IMR-90 (cell line): ENCODE data around the gene CHD2. TPM values are rescaled to one million over a fixed set of nuclear protein-coding genes. Genes with fewer than 3 reads are reported as not detected.

Experiments used
- ATAC-seq: fragments of 200-7000 bp; cut with Tn5 transposase; 2 replicates; pipeline ENCODE4 v1.9.1; 2020; ENCODE audit warnings: low read depth, mild to moderate bottlenecking, moderate library complexity
- BruUV-seq: library from RNA; stranded (reverse); fragments of 400-500 nt; replicated peaks from 2 replicates; lab custom pipeline; 2021; lab: Mats Ljungman, UMichigan
- CTCF ChIA-PET: fragments of 300-600 bp; formaldehyde crosslinking; extraction: SDS; loops from one replicate; lab custom pipeline; 2021; ENCODE audit warnings: antibody characterized with exemption; lab: Yijun Ruan, JAX
- POLR2A ChIA-PET: fragments of 300-600 bp; sonication (Branson Sonifier 250); formaldehyde crosslinking; loops from one replicate; lab custom pipeline; 2022; ENCODE audit warnings: antibody characterized with exemption; ENCODE audit not compliant: unreplicated experiment; lab: Charles Lee
- DNase-seq: peaks from one replicate; pipeline ENCODE4 v3.0.0; 2013
- H2AFZ ChIP-seq: replicated peaks from 2 replicates; pipeline ENCODE3; 2013; ENCODE audit warnings: low read length, mild to moderate bottlenecking; ENCODE audit not compliant: poor library complexity
- H2AK5ac ChIP-seq: 2 replicates; pipeline ENCODE4 v1.6.1; 2013; ENCODE audit warnings: low read depth, low read length, inconsistent platforms
- H2AK9ac ChIP-seq: replicated peaks from 2 replicates; pipeline ENCODE3; 2013; ENCODE audit warnings: mild to moderate bottlenecking, low read depth, low read length, moderate library complexity; ENCODE audit not compliant: poor library complexity
- H2BK120ac ChIP-seq: 2 replicates; pipeline ENCODE4 v1.6.1; 2013; ENCODE audit warnings: low read depth, low read length, inconsistent platforms
- H2BK15ac ChIP-seq: 3 replicates; pipeline ENCODE4 v1.6.1; 2013; ENCODE audit warnings: low read depth, low read length, inconsistent platforms
- H2BK20ac ChIP-seq: 2 replicates; pipeline ENCODE4 v1.6.1; 2013; ENCODE audit warnings: low read depth, mild to moderate bottlenecking, inconsistent platforms, low read length, moderate library complexity
- H2BK5ac ChIP-seq: 2 replicates; pipeline ENCODE4 v1.6.1; 2013; ENCODE audit warnings: mild to moderate bottlenecking, low read depth, low read length, inconsistent platforms; ENCODE audit not compliant: poor library complexity, severe bottlenecking
- H3K14ac ChIP-seq: replicated peaks from 2 replicates; pipeline ENCODE4 v1.6.1; 2013; ENCODE audit warnings: low read depth, low read length, inconsistent platforms
- H3K18ac ChIP-seq: 2 replicates; pipeline ENCODE4 v1.6.1; 2013; ENCODE audit warnings: low read depth, low read length, control low read depth
- H3K23ac ChIP-seq: 2 replicates; pipeline ENCODE4 v1.6.1; 2013; ENCODE audit warnings: low read depth, low read length, inconsistent platforms
- H3K27ac ChIP-seq: 2 replicates; pipeline ENCODE4 v1.5.1; 2013; ENCODE audit warnings: mild to moderate bottlenecking, control low read depth, low read length; ENCODE audit not compliant: insufficient read depth
- H3K27me3 ChIP-seq: 2 replicates; pipeline ENCODE4 v1.6.1; 2013; ENCODE audit warnings: low read length; ENCODE audit not compliant: control insufficient read depth, insufficient read depth
- H3K36me3 ChIP-seq: 2 replicates; pipeline ENCODE4 v1.6.1; 2013; ENCODE audit warnings: low read length, mixed read lengths; ENCODE audit not compliant: control insufficient read depth, insufficient read depth
- H3K4ac ChIP-seq: 2 replicates; pipeline ENCODE4 v1.6.1; 2013; ENCODE audit warnings: low read depth, low read length, inconsistent platforms
- H3K4me1 ChIP-seq: 2 replicates; pipeline ENCODE4 v1.6.1; 2013; ENCODE audit warnings: low read length, mixed read lengths; ENCODE audit not compliant: control insufficient read depth, insufficient read depth
- H3K4me2 ChIP-seq: 2 replicates; pipeline ENCODE4 v1.6.1; 2013; ENCODE audit warnings: low read depth, mild to moderate bottlenecking, control low read depth, low read length, moderate library complexity
- H3K4me3 ChIP-seq: 2 replicates; pipeline ENCODE4 v1.5.1; 2013; ENCODE audit warnings: low read depth, mild to moderate bottlenecking, control low read depth, low read length, moderate library complexity; ENCODE audit not compliant: insufficient read depth
- H3K56ac ChIP-seq: 2 replicates; pipeline ENCODE4 v1.6.1; 2013; ENCODE audit warnings: low read length, inconsistent platforms; ENCODE audit not compliant: insufficient read depth; ENCODE audit errors: extremely low read depth
- H3K79me1 ChIP-seq, 2 experiments: 2 replicates each; pipeline ENCODE4 v1.6.1; 2013; ENCODE audit warnings: low read length in 2 of 2, inconsistent platforms in 1 of 2, low read depth in 1 of 2
- H3K9ac ChIP-seq: 2 replicates; pipeline ENCODE4 v1.6.1; 2013; ENCODE audit warnings: low read depth, low read length, control low read depth
- H3K9me1 ChIP-seq: 2 replicates; pipeline ENCODE4 v1.6.1; 2013; ENCODE audit warnings: low read length, inconsistent platforms; ENCODE audit not compliant: insufficient read depth
- H3K9me3 ChIP-seq: 2 replicates; pipeline ENCODE4 v1.6.1; 2013; ENCODE audit warnings: low read length; ENCODE audit not compliant: control insufficient read depth, insufficient read depth
- H4K20me1 ChIP-seq: 2 replicates; pipeline ENCODE4 v1.6.1; 2013; ENCODE audit warnings: low read length, inconsistent platforms; ENCODE audit not compliant: insufficient read depth
- H4K5ac ChIP-seq: 2 replicates; pipeline ENCODE4 v1.6.1; 2013; ENCODE audit warnings: mild to moderate bottlenecking, low read depth, low read length, control low read depth
- H4K8ac ChIP-seq, 2 experiments: 2 replicates each; pipeline ENCODE4 v1.6.1; 2013; ENCODE audit warnings: low read depth in 2 of 2, low read length in 2 of 2, control low read depth in 1 of 2, inconsistent platforms in 1 of 2
- H4K91ac ChIP-seq: 2 replicates; pipeline ENCODE4 v1.6.1; 2013; ENCODE audit warnings: low read depth, low read length, inconsistent platforms; ENCODE audit not compliant: insufficient read depth
- BHLHE40 ChIP-seq: fragments of 150-350 bp; IDR thresholded peaks from 2 replicates; pipeline ENCODE4 v1.6.1; 2016; ENCODE audit warnings: mild to moderate bottlenecking, low read depth, low read length
- CEBPB ChIP-seq: IDR thresholded peaks from 2 replicates; pipeline ENCODE4 v1.6.1; 2012; ENCODE audit warnings: low read depth, low read length, improper control_type of control experiment
- CTCF ChIP-seq: conservative IDR thresholded peaks from 2 replicates; pipeline ENCODE4 v1.5.1; 2012; ENCODE audit warnings: mild to moderate bottlenecking, low read depth, low read length, improper control_type of control experiment
- ELK1 ChIP-seq: fragments of 150-350 bp; IDR thresholded peaks from 2 replicates; pipeline ENCODE4 v1.6.1; 2016; ENCODE audit warnings: low read depth, mild to moderate bottlenecking, low read length, moderate library complexity, borderline replicate concordance
- MAFK ChIP-seq: IDR thresholded peaks from 2 replicates; pipeline ENCODE4 v1.6.1; 2012; ENCODE audit warnings: low read depth, low read length, improper control_type of control experiment
- MAZ ChIP-seq: IDR thresholded peaks from 2 replicates; pipeline ENCODE4 v1.6.1; 2012; ENCODE audit warnings: low read depth, mild to moderate bottlenecking, low read length, improper control_type of control experiment, moderate library complexity, borderline replicate concordance
- MXI1 ChIP-seq: IDR thresholded peaks from 2 replicates; pipeline ENCODE4 v1.6.1; 2012; ENCODE audit warnings: low read depth, mild to moderate bottlenecking, low read length, moderate library complexity, borderline replicate concordance
- NFE2L2 ChIP-seq: fragments of 150-350 bp; IDR thresholded peaks from 2 replicates; pipeline ENCODE4 v1.6.1; 2016; ENCODE audit warnings: low read depth, mild to moderate bottlenecking, low read length
- POLR2A ChIP-seq: IDR thresholded peaks from 2 replicates; pipeline ENCODE4 v1.6.1; 2012; ENCODE audit warnings: mild to moderate bottlenecking, low read depth, low read length
- RAD21 ChIP-seq: IDR thresholded peaks from 2 replicates; pipeline ENCODE4 v1.6.1; 2012; ENCODE audit warnings: low read length, improper control_type of control experiment
- RFX5 ChIP-seq: IDR thresholded peaks from 2 replicates; pipeline ENCODE4 v1.8.0; 2012; ENCODE audit warnings: low read depth, mild to moderate bottlenecking, low read length, moderate library complexity
- SMC3 ChIP-seq: fragments of 150-350 bp; IDR thresholded peaks from 2 replicates; pipeline ENCODE4 v1.6.1; 2016; ENCODE audit warnings: low read depth, mild to moderate bottlenecking, antibody characterized with exemption, low read length, moderate library complexity
- USF2 ChIP-seq: fragments of 150-350 bp; IDR thresholded peaks from 2 replicates; pipeline ENCODE4 v1.6.1; 2017; ENCODE audit warnings: mild to moderate bottlenecking, antibody characterized with exemption, low read length, low read depth
- WGBS, 2 experiments: methylation state at CpG; one replicate each; pipeline versions ENCODE4 v1.1.5 to v1.1.7; 2013; ENCODE audit warnings: missing lambda C conversion rate in 2 of 2; ENCODE audit not compliant: insufficient read length in 1 of 2; ENCODE audit errors: extremely low coverage in 2 of 2; 5-methylcytosine and 5-hydroxymethylcytosine counted together
- dilution Hi-C: fragments of 300-500 bp; cut with HindIII; formaldehyde crosslinking; loops from one replicate; pipeline ENCODE4 v1.14.3; 2018; ENCODE audit warnings: low sequenced_read_pairs; ENCODE audit not compliant: unreplicated experiment
- in situ Hi-C: fragments of 300-500 bp; cut with MboI; formaldehyde crosslinking; loops from 3 replicates; pipeline ENCODE4 v1.14.3; 2019; ENCODE audit warnings: low sequenced_read_pairs, inconsistent platforms, mixed read lengths
- intact Hi-C: fragments of 100-400 bp; cut with micrococcal nuclease; formaldehyde crosslinking; loops from 2 replicates; pipeline ENCODE4 v1.10.0; 2022
- polyA plus RNA-seq, 3 experiments: library from polyadenylated mRNA; depleted of rRNA; stranded (reverse); fragments of >200 nt; gene quantifications; 2 replicates each; pipeline ENCODE4 v1.2.3, GENCODE V29; 2012; ENCODE audit warnings: low replicate concordance in 1 of 3
- total RNA-seq: library from RNA; depleted of rRNA; stranded (reverse); fragments of >200 nt; gene quantifications from 2 replicates; pipeline ENCODE4 v1.2.3, GENCODE V29; 2012

CHD2 gene
- total and polyA plus RNA-seq, 2 of the 4 experiments (the other 2 are of a cell fraction): 44.9 to 64.7 TPM

DNA sequence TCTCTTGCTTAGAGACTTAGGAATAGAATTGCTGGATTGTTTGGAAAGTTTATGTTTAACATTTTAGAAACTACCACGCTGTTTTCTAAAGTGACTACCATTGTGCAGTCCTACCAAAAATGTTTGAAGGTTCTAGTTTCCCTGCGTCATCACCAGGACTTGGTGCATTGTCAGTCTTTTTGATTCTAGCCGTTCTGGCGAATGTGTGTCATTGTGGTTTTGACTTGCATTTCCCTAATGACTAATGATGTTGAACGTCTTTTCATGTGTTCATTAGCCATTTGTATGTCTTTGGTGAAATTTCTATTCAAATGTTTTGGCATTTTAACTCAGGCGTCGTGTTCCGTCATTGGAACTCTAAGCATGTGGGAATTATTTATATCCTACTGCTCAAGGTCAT, 58.0 kb downstream of the CHD2 start:
- H3K4me2 ChIP-seq: no peak overlapping the region
- H3K4ac ChIP-seq: no peak overlapping the region
- no peak overlapping the region for H4K8ac ChIP-seq
- no peaks in the 10 kb centered on the region for H3K27me3 ChIP-seq
- H3K56ac ChIP-seq: no peak overlapping the region
- no peak overlapping the region for H2BK120ac ChIP-seq
- no peak overlapping the region for H3K23ac ChIP-seq
- ChIA-PET POLR2A (no interaction called here), CTCF (no interaction called here)
- TF ChIP-seq CTCF (no peak), USF2 (no peak), BHLHE40 (no peak), MAFK (no peak), CEBPB (no peak), ELK1 (no peak), RAD21 (no peak), SMC3 (no peak), MXI1 (no peak), POLR2A (no peak), RFX5 (no peak), NFE2L2 (no peak), MAZ (no peak)
- H3K79me1 ChIP-seq: peaks cover 20 to 42% of the 10 kb centered on the region in 2 experiments
- H4K20me1 ChIP-seq: peaks cover 28% of the 10 kb centered on the region
- H3K36me3 ChIP-seq: peaks cover 55% of the 10 kb centered on the region
- no peak overlapping the region for H4K91ac ChIP-seq
- no peak overlapping the region for H2AK5ac ChIP-seq
- 92% methylated on average over 2 of the region's 8 CpGs; no CpG with 5 or more reads in 1 of the 2 experiments for WGBS, 2 experiments
- H3K4me1 ChIP-seq: peaks cover 4% of the 10 kb centered on the region; the same call in 1 of the 2 replicates
- no peak overlapping the region for H2BK15ac ChIP-seq
- peak; percentile 39 for DNase-seq
- H3K9me1 ChIP-seq: 0 out of 2 replicates have a peak, but pooled peaks cover 3% of the 10 kb centered on the region
- no peak overlapping the region for H2BK20ac ChIP-seq
- H3K27ac ChIP-seq: no peak overlapping the region
- no peak for ATAC-seq
- dilution Hi-C loops: no loop called here
- no peak overlapping the region for H3K9ac ChIP-seq
- no TSS peak for BruUV-seq
- H2AK9ac ChIP-seq: no peak overlapping the region
- no peak overlapping the region for H3K18ac ChIP-seq
- H3K9me3 ChIP-seq: no peaks in the 10 kb centered on the region
- H2AFZ ChIP-seq: no peak overlapping the region
- H2BK5ac ChIP-seq: no peak overlapping the region
- in situ Hi-C loops: no loop called here
- H4K5ac ChIP-seq: no peak overlapping the region
- no peak overlapping the region for H3K4me3 ChIP-seq
- H3K14ac ChIP-seq: no peak overlapping the region
- intact Hi-C loops: no loop called here
